ENCODE results near the gene HOXB6.

The HOXB6 gene

DNA sequence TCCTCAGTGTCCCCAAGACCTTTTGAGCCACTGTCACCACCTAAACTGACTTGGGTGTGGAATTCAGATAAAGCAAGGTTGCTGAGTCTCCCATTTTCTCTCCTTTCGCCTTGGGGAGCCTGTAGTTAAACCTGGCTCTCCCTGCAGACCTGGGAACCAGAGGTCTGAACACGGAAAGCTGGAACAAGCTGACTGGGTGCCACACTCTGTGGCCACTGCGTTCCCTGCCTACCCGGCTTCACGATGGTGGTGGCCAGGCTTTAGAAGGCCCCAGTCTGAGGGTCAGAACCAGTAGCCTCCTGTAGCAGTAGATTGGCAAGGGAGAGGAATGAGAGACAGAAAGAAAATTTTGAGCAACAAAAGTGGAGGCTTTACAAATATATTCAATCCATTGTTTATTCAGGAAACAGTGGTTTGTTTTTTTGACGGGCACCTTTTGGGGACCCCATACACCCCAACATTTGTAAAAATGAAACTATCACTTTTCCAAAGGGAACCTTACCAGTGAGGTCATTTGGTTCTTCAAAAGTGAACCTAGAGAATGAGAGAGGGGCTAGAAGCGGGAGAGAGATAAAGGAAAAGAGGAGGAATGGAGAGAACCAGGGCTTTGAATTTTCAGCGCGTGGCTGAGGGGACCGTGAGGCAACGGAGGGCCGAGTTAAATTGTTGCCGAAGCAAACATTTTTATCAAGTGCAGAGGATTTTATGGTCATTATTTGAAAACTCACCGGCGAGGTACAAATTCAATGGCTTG, 12.1 kb upstream of the HOXB6 start:
- TF ChIP-seq GLIS3 (CRISPR knock-in tag; IDR thresholded peaks at IDR 0.05) (no peak), TOX (CRISPR knock-in tag; IDR thresholded peaks at IDR 0.05; ENCODE audit: borderline replicate concordance) (no peak)
- ATAC-seq = no peak

DNA sequence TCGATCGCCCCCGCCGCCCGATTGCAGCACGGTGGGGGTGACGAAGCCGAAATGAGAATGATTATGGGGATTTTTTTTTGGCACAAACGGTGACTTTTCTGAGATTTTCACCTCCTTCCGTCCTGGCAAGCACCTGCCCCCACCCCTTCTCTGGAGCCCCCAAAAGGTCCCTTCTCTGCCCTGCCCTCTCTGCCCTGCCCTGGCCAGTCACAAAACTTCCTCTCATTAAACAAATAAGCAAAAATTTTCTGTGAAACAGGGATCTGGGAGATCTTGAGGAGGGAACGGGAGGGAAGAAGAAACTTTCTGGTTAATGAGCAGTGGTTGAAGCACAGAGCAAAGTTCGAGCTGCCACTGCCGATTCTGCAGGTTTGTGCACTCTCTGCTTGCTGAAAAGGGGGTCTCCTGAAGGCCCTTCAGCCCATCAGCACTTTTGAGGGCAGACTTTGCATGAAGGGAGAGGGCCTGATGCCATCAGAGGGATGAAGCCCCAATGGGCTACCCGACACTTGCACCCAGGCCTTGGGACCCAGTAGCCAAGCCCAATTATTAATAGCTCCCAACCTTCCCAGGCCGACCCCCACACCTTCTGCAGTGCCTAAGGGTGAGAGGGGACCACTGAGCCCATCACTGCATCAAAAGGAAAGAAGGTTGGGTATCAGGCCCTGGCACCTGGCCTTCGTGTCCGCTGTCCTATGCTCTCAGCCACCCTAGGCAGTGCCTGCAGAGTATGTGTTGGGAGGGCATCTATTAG, 11.4 kb upstream of the HOXB6 start:
- no peak for ATAC-seq
- no peak for TF ChIP-seq GLIS3 (CRISPR knock-in tag; IDR thresholded peaks at IDR 0.05)
- TF ChIP-seq ZNF70 (CRISPR knock-in tag; IDR thresholded peaks at IDR 0.05) = no peak
- TF ChIP-seq TCF4 (CRISPR knock-in tag; IDR thresholded peaks at IDR 0.05; ENCODE audit: borderline replicate concordance) = no peak
- TF ChIP-seq, protein P1, sequence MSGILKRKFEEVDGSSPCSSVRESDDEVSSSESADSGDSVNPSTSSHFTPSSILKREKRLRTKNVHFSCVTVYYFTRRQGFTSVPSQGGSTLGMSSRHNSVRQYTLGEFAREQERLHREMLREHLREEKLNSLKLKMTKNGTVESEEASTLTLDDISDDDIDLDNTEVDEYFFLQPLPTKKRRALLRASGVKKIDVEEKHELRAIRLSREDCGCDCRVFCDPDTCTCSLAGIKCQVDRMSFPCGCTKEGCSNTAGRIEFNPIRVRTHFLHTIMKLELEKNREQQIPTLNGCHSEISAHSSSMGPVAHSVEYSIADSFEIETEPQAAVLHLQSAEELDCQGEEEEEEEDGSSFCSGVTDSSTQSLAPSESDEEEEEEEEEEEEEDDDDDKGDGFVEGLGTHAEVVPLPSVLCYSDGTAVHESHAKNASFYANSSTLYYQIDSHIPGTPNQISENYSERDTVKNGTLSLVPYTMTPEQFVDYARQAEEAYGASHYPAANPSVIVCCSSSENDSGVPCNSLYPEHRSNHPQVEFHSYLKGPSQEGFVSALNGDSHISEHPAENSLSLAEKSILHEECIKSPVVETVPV (CRISPR knock-in tag; IDR thresholded peaks at IDR 0.05) = no peak
- TF ChIP-seq ZFP30 (CRISPR knock-in tag; IDR thresholded peaks at IDR 0.05) = no peak
- TF ChIP-seq TSHZ2 (CRISPR knock-in tag; IDR thresholded peaks at IDR 0.05) = no peak
- no peak for TF ChIP-seq SNAI2 (CRISPR knock-in tag; IDR thresholded peaks at IDR 0.05)
- TF ChIP-seq CSDC2 (CRISPR knock-in tag; IDR thresholded peaks at IDR 0.05) = no peak

- TF ChIP-seq RARB (CRISPR knock-in tag; IDR thresholded peaks at IDR 0.05) = no peak
- TF ChIP-seq OSR1 (CRISPR knock-in tag; IDR thresholded peaks at IDR 0.05) = no peak
- TF ChIP-seq ESRRG (CRISPR knock-in tag; IDR thresholded peaks at IDR 0.05) = no peak
- TF ChIP-seq BACH2 (CRISPR knock-in tag; IDR thresholded peaks at IDR 0.05; ENCODE audit: borderline replicate concordance) = no peak
- no peak for TF ChIP-seq ISL1 (CRISPR knock-in tag; IDR thresholded peaks at IDR 0.05)
- ATAC-seq = no peak
These were observed 10.5 kb upstream of the HOXB6 start, which contains the start of gene HOXB8 for GRCh38 chr17:48615047-48615962. Gene HOXB8, minus strand, starts transcription at chr17:48615292. Its CDS starts 588 bp downstream, at chr17:48614704.

GRCh38 chr17:48613862-48614694, 9.3 kb upstream of the HOXB6 start:
- no peak for TF ChIP-seq ZFP30 (CRISPR knock-in tag; IDR thresholded peaks at IDR 0.05)
- TF ChIP-seq ZC3H10 (CRISPR knock-in tag; IDR thresholded peaks at IDR 0.05) = no peak
- TF ChIP-seq ZNF8 (CRISPR knock-in tag; IDR thresholded peaks at IDR 0.05) = no peak
- TF ChIP-seq TOX (CRISPR knock-in tag; IDR thresholded peaks at IDR 0.05; ENCODE audit: borderline replicate concordance) = no peak
- TF ChIP-seq ESRRG (CRISPR knock-in tag; IDR thresholded peaks at IDR 0.05) = no peak
- TF ChIP-seq TSHZ2 (CRISPR knock-in tag; IDR thresholded peaks at IDR 0.05) = no peak
- no peak for TF ChIP-seq SNAI2 (CRISPR knock-in tag; IDR thresholded peaks at IDR 0.05)
- ATAC-seq = peak; percentile 11; the same call in 1 of the 3 replicates

Measured in SK-N-SH treated with all-trans-retinoic acid at 6 μM for 48 hours (cell line).